Liver (tissue), 9 donors: ENCODE data around the gene MYRF. TPM values are rescaled to one million over a fixed set of nuclear protein-coding genes. Genes with fewer than 3 reads are reported as not detected.

Experiments
- DNase-seq: peaks from one replicate; pipeline ENCODE4 v3.0.0-alpha.2; 2017; ENCODE audit warnings: low spot score
- H3K27ac ChIP-seq, 2 donors: one replicate each; pipeline ENCODE4 v1.7.0; 2013; ENCODE audit warnings: inconsistent platforms in 2 of 2, low read length in 2 of 2, control low read depth in 1 of 2, low read depth in 1 of 2, mild to moderate bottlenecking in 1 of 2
- H3K27me3 ChIP-seq, 4 donors: one replicate each; pipeline versions ENCODE4 v1.6.1 to v1.7.0; 2013; ENCODE audit warnings: low read length in 3 of 4, inconsistent platforms in 1 of 4, mild to moderate bottlenecking in 1 of 4, moderate library complexity in 1 of 4; ENCODE audit not compliant: control insufficient read depth in 4 of 4, insufficient read depth in 4 of 4
- H3K36me3 ChIP-seq, 4 donors: one replicate each; pipeline versions ENCODE4 v1.6.1 to v1.7.0; 2013; ENCODE audit warnings: low read length in 3 of 4, mild to moderate bottlenecking in 3 of 4, low read depth in 1 of 4, moderate library complexity in 1 of 4; ENCODE audit not compliant: control insufficient read depth in 4 of 4, insufficient read depth in 3 of 4
- H3K4me1 ChIP-seq, 4 donors: one replicate each; pipeline versions ENCODE4 v1.6.1 to v1.7.0; 2013; ENCODE audit warnings: low read length in 3 of 4, mild to moderate bottlenecking in 3 of 4, moderate library complexity in 1 of 4; ENCODE audit not compliant: control insufficient read depth in 4 of 4, insufficient read depth in 4 of 4
- H3K4me3 ChIP-seq, 3 donors: one replicate each; pipeline versions ENCODE4 v1.6.1 to v1.7.0; 2013; ENCODE audit warnings: low read length in 3 of 3, control low read depth in 1 of 3, low read depth in 1 of 3, mild to moderate bottlenecking in 1 of 3
- H3K9ac ChIP-seq, 2 donors: one replicate each; pipeline ENCODE4 v1.7.0; 2013; ENCODE audit warnings: low read length in 2 of 2, mild to moderate bottlenecking in 2 of 2, moderate library complexity in 2 of 2, control low read depth in 1 of 2, low read depth in 1 of 2
- H3K9me3 ChIP-seq, 4 donors: one replicate each; pipeline versions ENCODE4 v1.6.1 to v1.7.0; 2013; ENCODE audit warnings: low read length in 3 of 4; ENCODE audit not compliant: control insufficient read depth in 4 of 4
- ATF3 ChIP-seq: IDR thresholded peaks from 2 replicates; pipeline ENCODE4 v1.6.1; 2016; ENCODE audit warnings: antibody characterized with exemption
- CTCF ChIP-seq: fragments of 150-350 bp; IDR thresholded peaks from 2 replicates; pipeline ENCODE4 v1.5.1; 2017; ENCODE audit warnings: improper control_type of control experiment, low read depth, low read length; ENCODE audit not compliant: missing input control
- EGR1 ChIP-seq, 2 donors: IDR thresholded peaks; 2 replicates each; pipeline ENCODE4 v1.6.1; 2016 to 2018; ENCODE audit warnings: antibody characterized with exemption in 2 of 2, low read depth in 2 of 2
- FOXA1 ChIP-seq: IDR thresholded peaks from 2 replicates; pipeline ENCODE4 v1.6.1; 2016; ENCODE audit warnings: antibody characterized with exemption
- FOXA2 ChIP-seq: IDR thresholded peaks from 2 replicates; pipeline ENCODE4 v1.6.1; 2016; ENCODE audit warnings: antibody characterized with exemption
- GABPA ChIP-seq, 2 donors: IDR thresholded peaks in 1 of 2; conservative IDR thresholded peaks in 1 of 2; 2 replicates each; pipeline ENCODE4 v1.6.1; 2016; ENCODE audit warnings: antibody characterized with exemption in 2 of 2, mild to moderate bottlenecking in 1 of 2, moderate library complexity in 1 of 2
- HNF4G ChIP-seq: IDR thresholded peaks from 2 replicates; pipeline ENCODE4 v1.6.1; 2016; ENCODE audit warnings: antibody characterized with exemption
- JUND ChIP-seq, 2 donors: IDR thresholded peaks; 2 replicates each; pipeline ENCODE4 v1.6.1; 2016; ENCODE audit warnings: antibody characterized with exemption in 2 of 2
- MAX ChIP-seq: IDR thresholded peaks from 2 replicates; pipeline ENCODE4 v1.6.1; 2016; ENCODE audit warnings: antibody characterized with exemption
- NR2F2 ChIP-seq: IDR thresholded peaks from 2 replicates; pipeline ENCODE4 v1.6.1; 2016; ENCODE audit warnings: antibody characterized with exemption
- REST ChIP-seq: IDR thresholded peaks from 2 replicates; pipeline ENCODE4 v1.6.1; 2016; ENCODE audit warnings: antibody characterized with exemption, mild to moderate bottlenecking
- RXRA ChIP-seq, 2 donors: IDR thresholded peaks; 2 replicates each; pipeline ENCODE4 v1.6.1; 2017 to 2018; ENCODE audit warnings: antibody characterized with exemption in 2 of 2, mild to moderate bottlenecking in 1 of 2
- SP1 ChIP-seq: IDR thresholded peaks from 2 replicates; pipeline ENCODE4 v1.6.1; 2018; ENCODE audit warnings: antibody characterized with exemption, mild to moderate bottlenecking
- TAF1 ChIP-seq: conservative IDR thresholded peaks from 2 replicates; pipeline ENCODE4 v1.6.1; 2016; ENCODE audit warnings: antibody characterized with exemption, mild to moderate bottlenecking
- YY1 ChIP-seq: IDR thresholded peaks from 2 replicates; pipeline ENCODE4 v1.6.1; 2016; ENCODE audit warnings: antibody characterized with exemption, mild to moderate bottlenecking
- WGBS: extraction: QIAGEN DNeasy Blood & Tissue Kit; methylation state at CpG from one replicate; pipeline ENCODE4 v1.1.7; 2013; 5-methylcytosine and 5-hydroxymethylcytosine counted together
- polyA plus RNA-seq, 2 donors: library from polyadenylated mRNA; stranded (reverse) in 1 of 2; unstranded in 1 of 2; fragments of 200-250 nt in 1 of 2; fragments of >200 nt in 1 of 2; fragmentation: Nextera tagmentation in 1 of 2; extraction: Ambion mirVana in 1 of 2; gene quantifications; one replicate each; pipeline versions ENCODE4 v1.2.1 to v1.2.3, GENCODE V29; 2013 to 2015
- total RNA-seq, 2 donors: library from RNA; depleted of rRNA; stranded (reverse); fragments of >200 nt; gene quantifications; one replicate each; pipeline ENCODE4 v1.2.3, GENCODE V29; 2014
- TF ChIP-seq, protein P1 (sequence below): IDR thresholded peaks from 2 replicates; pipeline ENCODE4 v1.6.1; 2016; ENCODE audit warnings: antibody characterized with exemption
- donor health status: healthy.
- donor health status: healthy.
- donor health status: healthy.
- donor health status: healthy.
- donor health status: healthy.

MYRF gene
- total and polyA plus RNA-seq, 4 donors: 3.5 to 6.5 (median 4.4) TPM

DNA sequence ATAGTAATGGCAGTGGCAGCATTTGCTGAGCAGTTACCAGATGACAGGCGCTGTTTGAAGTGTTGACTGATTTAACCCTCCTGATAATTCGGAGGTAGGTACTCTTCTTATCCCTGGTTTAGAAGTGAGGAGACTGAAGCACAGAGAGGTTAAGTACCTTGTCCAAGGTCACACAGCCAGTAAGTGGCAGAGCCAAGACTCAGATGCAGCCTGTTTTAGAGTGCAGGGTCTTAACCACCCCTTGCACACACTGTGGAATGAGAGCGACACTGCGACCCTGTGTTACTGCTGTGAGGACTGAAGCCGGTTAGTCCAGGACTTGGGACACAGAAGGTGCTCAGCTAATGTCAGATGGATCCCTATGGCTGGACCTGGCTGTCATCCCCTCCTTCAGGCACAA, 37.5 kb upstream of the MYRF start:
- H3K4me3 ChIP-seq: no peak overlapping the region
- no peak overlapping the region for H3K9ac ChIP-seq
- H3K4me1 ChIP-seq: no peaks in the 10 kb centered on the region
- TF ChIP-seq ATF3 (no peak), JUND (IDR thresholded peaks at IDR 0.05) (no peak), GABPA (IDR thresholded peaks at IDR 0.05 in 1 of 2, conservative IDR thresholded peaks at IDR 0.05 in 1 of 2) (no peak), MAX (no peak), FOXA2 (no peak), HNF4G (no peak), RXRA (IDR thresholded peaks at IDR 0.05) (no peak), CTCF (no peak), NR2F2 (no peak), EGR1 (IDR thresholded peaks at IDR 0.05; ENCODE audit: low read depth in 2 of 2) (no peak), YY1 (no peak), SP1 (no peak), FOXA1 (no peak), REST (no peak), TAF1 (no peak)
- TF ChIP-seq, protein P1, sequence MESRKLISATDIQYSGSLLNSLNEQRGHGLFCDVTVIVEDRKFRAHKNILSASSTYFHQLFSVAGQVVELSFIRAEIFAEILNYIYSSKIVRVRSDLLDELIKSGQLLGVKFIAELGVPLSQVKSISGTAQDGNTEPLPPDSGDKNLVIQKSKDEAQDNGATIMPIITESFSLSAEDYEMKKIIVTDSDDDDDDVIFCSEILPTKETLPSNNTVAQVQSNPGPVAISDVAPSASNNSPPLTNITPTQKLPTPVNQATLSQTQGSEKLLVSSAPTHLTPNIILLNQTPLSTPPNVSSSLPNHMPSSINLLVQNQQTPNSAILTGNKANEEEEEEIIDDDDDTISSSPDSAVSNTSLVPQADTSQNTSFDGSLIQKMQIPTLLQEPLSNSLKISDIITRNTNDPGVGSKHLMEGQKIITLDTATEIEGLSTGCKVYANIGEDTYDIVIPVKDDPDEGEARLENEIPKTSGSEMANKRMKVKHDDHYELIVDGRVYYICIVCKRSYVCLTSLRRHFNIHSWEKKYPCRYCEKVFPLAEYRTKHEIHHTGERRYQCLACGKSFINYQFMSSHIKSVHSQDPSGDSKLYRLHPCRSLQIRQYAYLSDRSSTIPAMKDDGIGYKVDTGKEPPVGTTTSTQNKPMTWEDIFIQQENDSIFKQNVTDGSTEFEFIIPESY: no peak
- H3K27ac ChIP-seq: no peak overlapping the region
- H3K36me3 ChIP-seq: no peaks in the 10 kb centered on the region
- H3K27me3 ChIP-seq: no peaks in the 10 kb centered on the region
- WGBS: 96% methylated on average over 5 of the region's 5 CpGs
- DNase-seq: no peak
- no peaks in the 10 kb centered on the region for H3K9me3 ChIP-seq

DNA sequence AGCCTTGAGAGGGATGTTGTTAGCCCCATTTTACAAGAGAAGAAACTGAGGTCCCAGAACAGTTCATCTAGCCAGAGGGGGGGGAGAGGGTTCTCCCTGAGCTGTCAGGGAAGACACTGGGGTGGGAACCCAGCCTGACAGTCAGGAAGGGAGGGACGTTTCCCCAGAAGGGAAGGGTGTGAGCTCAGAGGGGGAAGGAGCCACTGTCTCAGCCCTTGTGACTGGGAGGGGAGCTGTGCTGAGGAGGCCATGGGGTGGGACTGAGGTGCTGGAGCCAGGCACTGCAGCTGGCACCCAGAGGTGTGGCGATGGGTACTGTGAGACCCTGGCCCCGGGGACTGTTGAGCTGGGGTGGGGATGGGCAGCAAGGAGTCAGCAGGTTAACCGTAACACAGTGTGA, 36.6 kb upstream of the MYRF start:
- no peaks in the 10 kb centered on the region for H3K27me3 ChIP-seq
- no peaks in the 10 kb centered on the region for H3K9me3 ChIP-seq
- no peak overlapping the region for H3K27ac ChIP-seq
- H3K4me1 ChIP-seq: no peaks in the 10 kb centered on the region
- no peak for DNase-seq
- H3K36me3 ChIP-seq: no peaks in the 10 kb centered on the region
- H3K9ac ChIP-seq: no peak overlapping the region
- no peak overlapping the region for H3K4me3 ChIP-seq
- TF ChIP-seq EGR1 (IDR thresholded peaks at IDR 0.05; ENCODE audit: low read depth in 2 of 2): no peak
- WGBS: 65% methylated on average over 4 of the region's 4 CpGs
